Measurements from ENCODE around the gene NACC2. TPM values are rescaled to one million over a fixed set of nuclear protein-coding genes. Genes with fewer than 3 reads are reported as not detected.
"Not testable (repeated sequence)": the region's sequence is repeated elsewhere in the genome, so short reads cannot be mapped to it uniquely, and the experiment has no call there.

NACC2 gene
- total and polyA plus RNA-seq, 2 of the 8 experiments (the other 6 are each of a cell fraction or from before 2014, with no cell fraction given) = 8.3 to 14.0 TPM

GRCh38 chr9:136061916-136062315, 33.2 kb downstream of the NACC2 start:
- H2BK5ac ChIP-seq (ENCODE audit: low read depth, low read length); H3K23me2 ChIP-seq (ENCODE audit: low read depth, low read length); H4K8ac ChIP-seq (ENCODE audit: extremely low read depth, insufficient read depth, low read length); H2BK20ac ChIP-seq (ENCODE audit: low read length); H2AK5ac ChIP-seq (ENCODE audit: low read depth, low read length); H3K79me2 ChIP-seq (ENCODE audit: control insufficient read depth in 1 of 2, insufficient read depth in 2 of 2, low read length in 2 of 2); H2BK120ac ChIP-seq (replicated peaks; ENCODE audit: low read depth, low read length); H3K18ac ChIP-seq (ENCODE audit: extremely low read depth, low read length); H3K23ac ChIP-seq (ENCODE audit: insufficient read length); H2AFZ ChIP-seq (ENCODE audit: low read length); H3K79me1 ChIP-seq (ENCODE audit: low read depth, low read length); H3K9ac ChIP-seq (replicated peaks in 1 of 4; ENCODE audit: extremely low read depth in 1 of 4, low read depth in 3 of 4, low read length in 3 of 4); H3K56ac ChIP-seq (replicated peaks; ENCODE audit: insufficient read length, low read depth, low read length); H3K9me3 ChIP-seq (ENCODE audit: insufficient read depth in 2 of 2, low read depth in 1 of 2, low read length in 1 of 2); H3K4ac ChIP-seq (replicated peaks; ENCODE audit: insufficient read length, low read depth, low read length); CTCF ChIA-PET (ENCODE audit: partially characterized antibody); H3K4me2 ChIP-seq (ENCODE audit: insufficient read depth in 1 of 2, low read depth in 2 of 2, low read length in 2 of 2); DNase-seq (ENCODE audit: low read depth in 1 of 2, low spot score in 2 of 2); H2BK15ac ChIP-seq (ENCODE audit: low read length); H2BK12ac ChIP-seq (ENCODE audit: low read depth, low read length); H3K36me3 ChIP-seq (ENCODE audit: control insufficient read depth in 2 of 4, insufficient read depth in 4 of 4, low read length in 3 of 4); H3K27me3 ChIP-seq (replicated peaks in 1 of 4; ENCODE audit: control insufficient read depth in 3 of 4, extremely low read depth in 1 of 4, insufficient read depth in 3 of 4, low read length in 3 of 4); H3K27ac ChIP-seq (ENCODE audit: low read depth, low read length); H4K5ac ChIP-seq (ENCODE audit: insufficient read length, low read depth, low read length); H3K14ac ChIP-seq (ENCODE audit: insufficient read length); H4K20me1 ChIP-seq (replicated peaks in 1 of 2; ENCODE audit: control insufficient read depth in 1 of 2, insufficient read depth in 2 of 2, low read length in 2 of 2); H4K91ac ChIP-seq (replicated peaks; ENCODE audit: insufficient read length, low read length); H3K4me3 ChIP-seq (ENCODE audit: extremely low read depth in 1 of 4, insufficient read depth in 2 of 4, low read depth in 3 of 4, low read length in 4 of 4); FAIRE-seq: not testable (repeated sequence)
- H3K4me1 ChIP-seq (replicated peaks in 1 of 4; ENCODE audit: control insufficient read depth in 3 of 4, insufficient read depth in 4 of 4, low read length in 3 of 4) = peaks cover 0 to 12% (median 8%) of the 10 kb centered on the region in 4 experiments; a peak in 5 of 7 replicates
- POLR2A ChIA-PET (ENCODE audit: partially characterized antibody) = interaction anchor here (2.1 kb wide), 1 partner anchor 11 kb away, joined by 7 read pairs; no protein-coding TSS in a partner anchor
- WGBS, 2 experiments (ENCODE audit: extremely low coverage in 1 of 2, insufficient coverage in 1 of 2, insufficient read length in 1 of 2, insufficient replicate concordance in 2 of 2, low coverage in 1 of 2, low lambda C conversion rate in 2 of 2, missing lambda C conversion rate in 1 of 2) = 92% methylated on average over 7 of the region's 8 CpGs; no CpG with 5 or more reads in 1 of the 2 experiments
